OCI-LY7 (cell line): ENCODE results near the gene CTNNBIP1. TPM values are rescaled to one million over a fixed set of nuclear protein-coding genes. Genes with fewer than 3 reads are reported as not detected.
A peak's percentile ranks its signal among the peaks of the same experiment; 100 is the strongest.

Experiments used
- BruUV-seq: library from RNA; stranded (reverse); fragments of 400-500 nt; replicated peaks from 2 replicates; lab custom pipeline; 2021; lab: Mats Ljungman, UMichigan
- CTCF ChIA-PET: fragments of 300-600 bp; sonication (Branson Sonifier 250); formaldehyde crosslinking; loops from one replicate; lab custom pipeline; 2022; ENCODE audit warnings: antibody characterized with exemption; ENCODE audit not compliant: unreplicated experiment; lab: Charles Lee
- POLR2A ChIA-PET: fragments of 300-600 bp; sonication (Branson Sonifier 250); formaldehyde crosslinking; loops from one replicate; lab custom pipeline; 2022; ENCODE audit warnings: antibody characterized with exemption; lab: Charles Lee
- DNase-seq: peaks from one replicate; pipeline ENCODE4 v3.0.0-alpha.2; 2015; ENCODE audit warnings: low spot score
- H2AFZ ChIP-seq: fragments of 200-600 bp; sonication (generic), shearing (Covaris generic); 2 replicates; pipeline ENCODE4 v1.6.1; 2014; ENCODE audit warnings: mild to moderate bottlenecking, antibody characterized with exemption, low read length, moderate library complexity
- H3K27ac ChIP-seq: fragments of 200-600 bp; sonication (generic); 2 replicates; pipeline ENCODE4 v1.5.1; 2014; ENCODE audit warnings: mixed run types, low read depth, mild to moderate bottlenecking, moderate library complexity, low read length, inconsistent platforms; ENCODE audit not compliant: poor library complexity, severe bottlenecking
- H3K36me3 ChIP-seq: fragments of 200-600 bp; sonication (generic); 2 replicates; pipeline ENCODE4 v1.6.1; 2014; ENCODE audit warnings: mild to moderate bottlenecking, antibody characterized with exemption, low read length, moderate library complexity, mixed read lengths; ENCODE audit not compliant: insufficient read depth
- H3K4me1 ChIP-seq: fragments of 200-600 bp; sonication (generic); 2 replicates; pipeline ENCODE4 v1.5.1; 2014; ENCODE audit warnings: mild to moderate bottlenecking, low read length; ENCODE audit not compliant: insufficient read depth, poor library complexity, severe bottlenecking
- H3K4me2 ChIP-seq: fragments of 200-600 bp; sonication (generic); 2 replicates; pipeline ENCODE4 v1.6.1; 2014; ENCODE audit warnings: mild to moderate bottlenecking, low read length
- H3K4me3 ChIP-seq: fragments of 200-600 bp; sonication (generic); 2 replicates; pipeline ENCODE4 v1.5.1; 2014; ENCODE audit warnings: mild to moderate bottlenecking, low read depth, low read length; ENCODE audit not compliant: poor library complexity, severe bottlenecking
- H3K79me2 ChIP-seq: fragments of 200-600 bp; sonication (generic); 2 replicates; pipeline ENCODE4 v1.6.1; 2016; ENCODE audit warnings: low read depth, mild to moderate bottlenecking, low read length, moderate library complexity, mixed read lengths; ENCODE audit not compliant: insufficient read depth
- H3K9me2 ChIP-seq: fragments of 200-600 bp; sonication (generic); 2 replicates; pipeline ENCODE4 v1.6.1; 2016; ENCODE audit warnings: mild to moderate bottlenecking, low read length, mixed read lengths; ENCODE audit not compliant: insufficient read depth
- H3K9me3 ChIP-seq: fragments of 200-600 bp; sonication (generic); 2 replicates; pipeline ENCODE4 v1.6.1; 2014; ENCODE audit warnings: mild to moderate bottlenecking, mixed run types, low read length, mixed read lengths
- H4K20me1 ChIP-seq: fragments of 200-600 bp; sonication (generic); 2 replicates; pipeline ENCODE4 v1.6.1; 2014; ENCODE audit warnings: mild to moderate bottlenecking, antibody characterized with exemption, low read length, moderate library complexity, mixed read lengths; ENCODE audit not compliant: insufficient read depth
- EZH2phosphoT487 ChIP-seq: fragments of 200-600 bp; sonication (generic); IDR thresholded peaks from 2 replicates; pipeline ENCODE4 v1.6.1; 2018; ENCODE audit warnings: low read depth, borderline replicate concordance, mild to moderate bottlenecking, mixed run types, antibody characterized with exemption, low read length, moderate library complexity, mixed read lengths
- intact Hi-C: fragments of 100-400 bp; cut with micrococcal nuclease; formaldehyde crosslinking; loops from one replicate; pipeline ENCODE4 v1.10.0; 2022; ENCODE audit not compliant: unreplicated experiment
- total RNA-seq, 2 experiments: library from RNA; depleted of rRNA in 1 of 2; stranded (reverse); fragments of >200 nt in 1 of 2; shearing (Covaris generic) in 1 of 2; gene quantifications; 2 replicates each; pipeline ENCODE4 v1.2.3, GENCODE V29; 2014 to 2022
- TF ChIP-seq, protein P1 (sequence below): fragments of 200-600 bp; sonication (generic); conservative IDR thresholded peaks from 2 replicates; pipeline ENCODE4 v1.5.1; 2014; ENCODE audit warnings: mild to moderate bottlenecking, antibody characterized with exemption, low read length, moderate library complexity, mixed read lengths

Gene CTNNBIP1
- total RNA-seq, 2 experiments from 2014 or later = 14.7 to 17.4 TPM

DNA sequence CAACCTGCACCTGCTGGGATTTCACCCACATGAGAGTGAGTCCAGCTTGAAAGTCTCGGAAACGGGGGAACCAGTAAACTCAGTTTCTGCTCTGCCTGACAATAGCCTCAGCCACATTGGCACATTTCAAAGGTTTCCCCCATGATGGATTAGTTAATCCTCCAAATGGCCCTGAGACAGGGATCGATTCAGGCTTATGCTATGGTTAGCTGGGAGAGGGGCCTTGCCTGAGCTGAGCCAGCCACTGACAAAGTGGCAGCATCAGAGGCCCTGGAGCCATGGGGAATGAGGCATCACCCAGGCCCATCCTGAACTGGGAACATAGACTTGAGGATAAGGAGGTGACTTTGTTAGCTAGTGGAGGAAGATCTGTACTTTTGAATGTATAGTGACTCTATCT, 83.5 kb downstream of the CTNNBIP1 start:
- no peak overlapping the region for H3K4me2 ChIP-seq
- ChIA-PET CTCF (interaction anchor here (1.3 kb wide), 1 partner anchor 9 kb away, joined by 4 read pairs; no protein-coding TSS in a partner anchor), POLR2A (interaction anchor here (0.5 to 1.0 kb wide), 5 partner anchors 35 to 90 kb away, joined by 3 to 7 read pairs (median 4); no protein-coding TSS in a partner anchor)
- no TSS peak for BruUV-seq
- no peak overlapping the region for H3K27ac ChIP-seq
- H4K20me1 ChIP-seq = peaks cover 14% of the 10 kb centered on the region
- peaks cover 15% of the 10 kb centered on the region for H3K79me2 ChIP-seq
- no peaks in the 10 kb centered on the region for H3K9me3 ChIP-seq
- H2AFZ ChIP-seq = no peak overlapping the region
- H3K4me1 ChIP-seq = peaks cover 21% of the 10 kb centered on the region
- no peaks in the 10 kb centered on the region for H3K9me2 ChIP-seq
- DNase-seq = no peak
- intact Hi-C loops = no loop called here
- no peaks in the 10 kb centered on the region for H3K36me3 ChIP-seq
- no peak overlapping the region for H3K4me3 ChIP-seq
- TF ChIP-seq, protein P1, sequence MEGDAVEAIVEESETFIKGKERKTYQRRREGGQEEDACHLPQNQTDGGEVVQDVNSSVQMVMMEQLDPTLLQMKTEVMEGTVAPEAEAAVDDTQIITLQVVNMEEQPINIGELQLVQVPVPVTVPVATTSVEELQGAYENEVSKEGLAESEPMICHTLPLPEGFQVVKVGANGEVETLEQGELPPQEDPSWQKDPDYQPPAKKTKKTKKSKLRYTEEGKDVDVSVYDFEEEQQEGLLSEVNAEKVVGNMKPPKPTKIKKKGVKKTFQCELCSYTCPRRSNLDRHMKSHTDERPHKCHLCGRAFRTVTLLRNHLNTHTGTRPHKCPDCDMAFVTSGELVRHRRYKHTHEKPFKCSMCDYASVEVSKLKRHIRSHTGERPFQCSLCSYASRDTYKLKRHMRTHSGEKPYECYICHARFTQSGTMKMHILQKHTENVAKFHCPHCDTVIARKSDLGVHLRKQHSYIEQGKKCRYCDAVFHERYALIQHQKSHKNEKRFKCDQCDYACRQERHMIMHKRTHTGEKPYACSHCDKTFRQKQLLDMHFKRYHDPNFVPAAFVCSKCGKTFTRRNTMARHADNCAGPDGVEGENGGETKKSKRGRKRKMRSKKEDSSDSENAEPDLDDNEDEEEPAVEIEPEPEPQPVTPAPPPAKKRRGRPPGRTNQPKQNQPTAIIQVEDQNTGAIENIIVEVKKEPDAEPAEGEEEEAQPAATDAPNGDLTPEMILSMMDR = no peak
- no peak for TF ChIP-seq EZH2phosphoT487

DNA sequence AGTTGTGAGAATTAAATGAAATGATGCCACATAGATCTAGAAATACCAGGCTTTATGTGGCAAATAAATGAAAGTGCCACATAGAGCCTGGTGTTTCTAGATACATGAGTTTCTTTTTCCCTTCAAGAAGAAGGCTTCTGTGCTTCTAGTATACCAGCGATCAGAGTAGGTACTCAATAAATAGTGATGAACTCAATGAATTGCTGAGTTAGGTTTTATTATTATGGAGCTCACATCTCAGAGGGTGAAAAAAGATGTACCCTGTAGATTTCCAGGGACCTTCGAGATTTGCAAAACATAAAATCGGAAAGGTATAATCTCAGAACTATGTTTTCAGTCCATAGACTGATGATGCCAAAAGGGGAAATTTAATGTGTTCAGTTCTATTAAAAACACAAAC, 84.0 kb downstream of the CTNNBIP1 start:
- no peak overlapping the region for H3K4me3 ChIP-seq
- H3K9me3 ChIP-seq = no peaks in the 10 kb centered on the region
- no peaks in the 10 kb centered on the region for H3K9me2 ChIP-seq
- no peak for TF ChIP-seq EZH2phosphoT487
- TF ChIP-seq, protein P1 = no peak
- BruUV-seq = no TSS peak
- peak overlapping the region; percentile 45; the same call in 1 of the 2 replicates for H2AFZ ChIP-seq
- H3K4me1 ChIP-seq = peaks cover 26% of the 10 kb centered on the region
- DNase-seq = no peak
- H4K20me1 ChIP-seq = peaks cover 19% of the 10 kb centered on the region
- intact Hi-C loops = no loop called here
- H3K27ac ChIP-seq = no peak overlapping the region
- ChIA-PET POLR2A (interaction anchor here (0.5 to 1.0 kb wide), 7 partner anchors 20 to 91 kb away, joined by 3 to 7 read pairs (median 4); no protein-coding TSS in a partner anchor), CTCF (interaction anchor here (0.9 to 1.3 kb wide), 2 partner anchors 9 to 24 kb away, joined by 3 to 4 read pairs; no protein-coding TSS in a partner anchor)
- no peaks in the 10 kb centered on the region for H3K36me3 ChIP-seq
- peaks cover 21% of the 10 kb centered on the region for H3K79me2 ChIP-seq
- H3K4me2 ChIP-seq = peak overlapping the region; percentile 54; the same call in 1 of the 2 replicates
